SK-N-SH treated with all-trans-retinoic acid at 6 μM for 48 hours (cell line): ENCODE measurements around the gene HHAT.

Source experiments
- ATAC-seq: fragments of 200-7000 bp; cut with Tn5 transposase; 3 replicates; pipeline ENCODE4 v1.9.1; 2020; ENCODE audit warnings: mild to moderate bottlenecking, moderate library complexity
- ARNTL ChIP-seq: fragments of 450-650 bp; formaldehyde crosslinking; IDR thresholded peaks from 2 replicates; pipeline ENCODE4 v1.5.0; 2020; ENCODE audit warnings: low read depth, mild to moderate bottlenecking, moderate library complexity, borderline replicate concordance
- BACH2 ChIP-seq: fragments of 250-450 bp; sonication (Bioruptor Pico); IDR thresholded peaks from 2 replicates; pipeline ENCODE4 v1.9.0; 2021; ENCODE audit warnings: mild to moderate bottlenecking, borderline replicate concordance
- GLIS3 ChIP-seq: fragments of 250-450 bp; sonication (Bioruptor Pico); IDR thresholded peaks from 2 replicates; pipeline ENCODE4 v1.5.0; 2020; ENCODE audit warnings: mild to moderate bottlenecking, moderate library complexity
- OSR1 ChIP-seq: fragments of 250-450 bp; sonication (Bioruptor Pico); IDR thresholded peaks from 2 replicates; pipeline ENCODE4 v1.8.0; 2022; ENCODE audit warnings: moderate library complexity, mild to moderate bottlenecking, inconsistent platforms
- PPARA ChIP-seq: fragments of 250-450 bp; sonication (Bioruptor Pico); IDR thresholded peaks from 2 replicates; pipeline ENCODE4 v1.5.0; 2020; ENCODE audit warnings: mild to moderate bottlenecking, borderline replicate concordance
- SNAI2 ChIP-seq: fragments of 250-450 bp; sonication (Bioruptor Pico); IDR thresholded peaks from 2 replicates; pipeline ENCODE4 v1.5.0; 2020; ENCODE audit warnings: mild to moderate bottlenecking, moderate library complexity
- TCF4 ChIP-seq: fragments of 250-450 bp; sonication (Bioruptor Pico); IDR thresholded peaks from 2 replicates; pipeline ENCODE4 v1.8.0; 2021; ENCODE audit warnings: mild to moderate bottlenecking, moderate library complexity, borderline replicate concordance
- TOX ChIP-seq: fragments of 250-450 bp; sonication (Bioruptor Pico); IDR thresholded peaks from 2 replicates; pipeline ENCODE4 v1.8.0; 2021; ENCODE audit warnings: mild to moderate bottlenecking, moderate library complexity, borderline replicate concordance
- ZC3H10 ChIP-seq: fragments of 250-450 bp; sonication (Bioruptor Pico); IDR thresholded peaks from 2 replicates; pipeline ENCODE4 v1.5.1; 2021; ENCODE audit warnings: mild to moderate bottlenecking, moderate library complexity
- ZFP3 ChIP-seq: fragments of 250-450 bp; sonication (Bioruptor Pico); IDR thresholded peaks from 2 replicates; pipeline ENCODE4 v1.5.0; 2020; ENCODE audit warnings: mild to moderate bottlenecking, moderate library complexity
- ZFP30 ChIP-seq: fragments of 450-650 bp; formaldehyde crosslinking; IDR thresholded peaks from 2 replicates; pipeline ENCODE4 v1.5.0; 2022; ENCODE audit warnings: mild to moderate bottlenecking, moderate library complexity
- ZNF565 ChIP-seq: fragments of 450-650 bp; formaldehyde crosslinking; conservative IDR thresholded peaks from 2 replicates; pipeline ENCODE4 v1.5.0; 2020; ENCODE audit warnings: low read depth, mild to moderate bottlenecking, moderate library complexity
- ZNF8 ChIP-seq: fragments of 450-650 bp; formaldehyde crosslinking; IDR thresholded peaks from 2 replicates; pipeline ENCODE4 v1.5.0; 2020; ENCODE audit warnings: mild to moderate bottlenecking, moderate library complexity
- TF ChIP-seq, protein P1 (sequence below): fragments of 250-450 bp; sonication (Bioruptor Pico); IDR thresholded peaks from 2 replicates; pipeline ENCODE4 v1.8.0; 2020; ENCODE audit warnings: mild to moderate bottlenecking, moderate library complexity, borderline replicate concordance
- TF ChIP-seq, protein P2 (sequence below): fragments of 250-450 bp; sonication (Bioruptor Pico); IDR thresholded peaks from 2 replicates; pipeline ENCODE4 v1.5.1; 2020; ENCODE audit warnings: low read depth, mild to moderate bottlenecking, moderate library complexity
- TF ChIP-seq, protein P3 (sequence below): fragments of 250-450 bp; sonication (Bioruptor Pico); IDR thresholded peaks from 2 replicates; pipeline ENCODE4 v1.5.1; 2021; ENCODE audit warnings: mild to moderate bottlenecking, moderate library complexity
- TF ChIP-seq, protein P4 (sequence below): fragments of 250-450 bp; sonication (Bioruptor Pico); IDR thresholded peaks from 2 replicates; pipeline ENCODE4 v1.5.0; 2020; ENCODE audit warnings: mild to moderate bottlenecking, moderate library complexity

Gene HHAT

DNA sequence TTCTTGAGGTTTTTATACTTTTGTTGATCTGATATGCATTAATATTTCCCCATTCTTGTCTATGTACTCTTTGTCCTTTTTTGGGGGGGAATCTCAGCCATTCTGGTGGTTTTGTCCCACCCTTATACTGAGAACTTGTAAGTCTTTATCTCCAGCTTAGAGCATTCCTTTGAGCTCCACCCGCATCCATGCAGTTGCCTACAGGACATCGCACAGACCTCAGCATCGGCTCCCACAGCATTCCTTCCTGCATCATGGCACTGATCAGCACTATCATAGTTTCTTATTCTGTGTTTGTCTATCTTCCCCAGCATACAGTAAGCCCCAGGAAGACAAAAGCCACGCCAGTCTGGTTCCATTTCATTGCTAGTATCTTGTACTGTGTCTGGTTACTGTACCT, 33.0 kb downstream of the HHAT start (continued):
- TF ChIP-seq, protein P1, sequence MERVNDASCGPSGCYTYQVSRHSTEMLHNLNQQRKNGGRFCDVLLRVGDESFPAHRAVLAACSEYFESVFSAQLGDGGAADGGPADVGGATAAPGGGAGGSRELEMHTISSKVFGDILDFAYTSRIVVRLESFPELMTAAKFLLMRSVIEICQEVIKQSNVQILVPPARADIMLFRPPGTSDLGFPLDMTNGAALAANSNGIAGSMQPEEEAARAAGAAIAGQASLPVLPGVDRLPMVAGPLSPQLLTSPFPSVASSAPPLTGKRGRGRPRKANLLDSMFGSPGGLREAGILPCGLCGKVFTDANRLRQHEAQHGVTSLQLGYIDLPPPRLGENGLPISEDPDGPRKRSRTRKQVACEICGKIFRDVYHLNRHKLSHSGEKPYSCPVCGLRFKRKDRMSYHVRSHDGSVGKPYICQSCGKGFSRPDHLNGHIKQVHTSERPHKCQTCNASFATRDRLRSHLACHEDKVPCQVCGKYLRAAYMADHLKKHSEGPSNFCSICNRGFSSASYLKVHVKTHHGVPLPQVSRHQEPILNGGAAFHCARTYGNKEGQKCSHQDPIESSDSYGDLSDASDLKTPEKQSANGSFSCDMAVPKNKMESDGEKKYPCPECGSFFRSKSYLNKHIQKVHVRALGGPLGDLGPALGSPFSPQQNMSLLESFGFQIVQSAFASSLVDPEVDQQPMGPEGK (CRISPR knock-in tag): no peak
- TF ChIP-seq TOX (CRISPR knock-in tag) (no peak), GLIS3 (CRISPR knock-in tag) (no peak), ZC3H10 (CRISPR knock-in tag) (no peak), ZFP30 (CRISPR knock-in tag) (no peak), ZNF8 (CRISPR knock-in tag) (no peak)
- TF ChIP-seq, protein P2, sequence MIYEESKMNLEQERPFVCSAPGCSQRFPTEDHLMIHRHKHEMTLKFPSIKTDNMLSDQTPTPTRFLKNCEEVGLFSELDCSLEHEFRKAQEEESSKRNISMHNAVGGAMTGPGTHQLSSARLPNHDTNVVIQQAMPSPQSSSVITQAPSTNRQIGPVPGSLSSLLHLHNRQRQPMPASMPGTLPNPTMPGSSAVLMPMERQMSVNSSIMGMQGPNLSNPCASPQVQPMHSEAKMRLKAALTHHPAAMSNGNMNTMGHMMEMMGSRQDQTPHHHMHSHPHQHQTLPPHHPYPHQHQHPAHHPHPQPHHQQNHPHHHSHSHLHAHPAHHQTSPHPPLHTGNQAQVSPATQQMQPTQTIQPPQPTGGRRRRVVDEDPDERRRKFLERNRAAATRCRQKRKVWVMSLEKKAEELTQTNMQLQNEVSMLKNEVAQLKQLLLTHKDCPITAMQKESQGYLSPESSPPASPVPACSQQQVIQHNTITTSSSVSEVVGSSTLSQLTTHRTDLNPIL (CRISPR knock-in tag): no peak
- TF ChIP-seq, protein P3, sequence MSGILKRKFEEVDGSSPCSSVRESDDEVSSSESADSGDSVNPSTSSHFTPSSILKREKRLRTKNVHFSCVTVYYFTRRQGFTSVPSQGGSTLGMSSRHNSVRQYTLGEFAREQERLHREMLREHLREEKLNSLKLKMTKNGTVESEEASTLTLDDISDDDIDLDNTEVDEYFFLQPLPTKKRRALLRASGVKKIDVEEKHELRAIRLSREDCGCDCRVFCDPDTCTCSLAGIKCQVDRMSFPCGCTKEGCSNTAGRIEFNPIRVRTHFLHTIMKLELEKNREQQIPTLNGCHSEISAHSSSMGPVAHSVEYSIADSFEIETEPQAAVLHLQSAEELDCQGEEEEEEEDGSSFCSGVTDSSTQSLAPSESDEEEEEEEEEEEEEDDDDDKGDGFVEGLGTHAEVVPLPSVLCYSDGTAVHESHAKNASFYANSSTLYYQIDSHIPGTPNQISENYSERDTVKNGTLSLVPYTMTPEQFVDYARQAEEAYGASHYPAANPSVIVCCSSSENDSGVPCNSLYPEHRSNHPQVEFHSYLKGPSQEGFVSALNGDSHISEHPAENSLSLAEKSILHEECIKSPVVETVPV (CRISPR knock-in tag): no peak

DNA sequence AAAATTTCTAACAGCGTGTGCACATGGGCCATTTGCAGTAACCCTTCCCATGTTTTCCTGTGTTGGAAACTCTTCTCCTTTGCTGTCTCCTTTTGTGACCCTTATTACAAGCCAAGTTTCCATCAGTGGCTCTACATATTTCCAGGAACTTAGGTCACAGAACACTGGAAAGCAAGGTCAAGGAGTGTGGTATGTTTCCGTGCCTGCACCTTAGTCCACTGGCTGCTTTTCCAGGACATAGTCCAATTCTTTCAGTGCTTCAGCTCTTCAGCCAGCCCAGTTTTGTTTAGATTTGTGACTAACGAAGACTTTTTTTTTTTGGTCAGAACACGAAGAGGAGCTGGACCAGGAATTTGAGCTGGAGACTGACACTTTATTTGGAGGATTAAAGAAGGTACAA, 33.8 kb downstream of the HHAT start:
- no peak for TF ChIP-seq ZNF565 (CRISPR knock-in tag)
- TF ChIP-seq TCF4: no peak
- TF ChIP-seq, protein P2 (CRISPR knock-in tag): no peak
- ATAC-seq: no peak

DNA sequence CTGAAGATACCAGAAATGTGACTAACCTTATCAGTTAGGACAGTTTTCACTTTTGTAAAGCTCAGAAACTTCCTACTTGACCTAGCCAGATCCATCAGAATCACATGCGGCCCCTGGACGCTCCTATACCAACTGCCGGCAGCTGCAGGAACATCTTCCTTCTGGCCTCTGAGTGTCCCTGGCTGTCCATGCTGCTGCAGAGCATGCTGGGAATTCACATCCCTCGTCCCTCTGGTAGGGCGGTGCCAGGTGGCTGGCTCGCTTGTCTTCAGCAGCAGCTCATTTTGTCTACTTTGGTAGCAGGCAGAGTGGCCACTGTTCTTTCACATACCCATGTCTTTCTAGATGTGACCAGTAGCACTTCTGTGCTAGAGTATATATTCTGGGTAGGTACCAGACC, 34.4 kb downstream of the HHAT start:
- ATAC-seq: no peak
- no peak for TF ChIP-seq OSR1
- TF ChIP-seq ZNF8 (CRISPR knock-in tag): no peak
- no peak for TF ChIP-seq PPARA (CRISPR knock-in tag)
- no peak for TF ChIP-seq BACH2 (CRISPR knock-in tag)
- no peak for TF ChIP-seq SNAI2 (CRISPR knock-in tag)
- TF ChIP-seq, protein P4, sequence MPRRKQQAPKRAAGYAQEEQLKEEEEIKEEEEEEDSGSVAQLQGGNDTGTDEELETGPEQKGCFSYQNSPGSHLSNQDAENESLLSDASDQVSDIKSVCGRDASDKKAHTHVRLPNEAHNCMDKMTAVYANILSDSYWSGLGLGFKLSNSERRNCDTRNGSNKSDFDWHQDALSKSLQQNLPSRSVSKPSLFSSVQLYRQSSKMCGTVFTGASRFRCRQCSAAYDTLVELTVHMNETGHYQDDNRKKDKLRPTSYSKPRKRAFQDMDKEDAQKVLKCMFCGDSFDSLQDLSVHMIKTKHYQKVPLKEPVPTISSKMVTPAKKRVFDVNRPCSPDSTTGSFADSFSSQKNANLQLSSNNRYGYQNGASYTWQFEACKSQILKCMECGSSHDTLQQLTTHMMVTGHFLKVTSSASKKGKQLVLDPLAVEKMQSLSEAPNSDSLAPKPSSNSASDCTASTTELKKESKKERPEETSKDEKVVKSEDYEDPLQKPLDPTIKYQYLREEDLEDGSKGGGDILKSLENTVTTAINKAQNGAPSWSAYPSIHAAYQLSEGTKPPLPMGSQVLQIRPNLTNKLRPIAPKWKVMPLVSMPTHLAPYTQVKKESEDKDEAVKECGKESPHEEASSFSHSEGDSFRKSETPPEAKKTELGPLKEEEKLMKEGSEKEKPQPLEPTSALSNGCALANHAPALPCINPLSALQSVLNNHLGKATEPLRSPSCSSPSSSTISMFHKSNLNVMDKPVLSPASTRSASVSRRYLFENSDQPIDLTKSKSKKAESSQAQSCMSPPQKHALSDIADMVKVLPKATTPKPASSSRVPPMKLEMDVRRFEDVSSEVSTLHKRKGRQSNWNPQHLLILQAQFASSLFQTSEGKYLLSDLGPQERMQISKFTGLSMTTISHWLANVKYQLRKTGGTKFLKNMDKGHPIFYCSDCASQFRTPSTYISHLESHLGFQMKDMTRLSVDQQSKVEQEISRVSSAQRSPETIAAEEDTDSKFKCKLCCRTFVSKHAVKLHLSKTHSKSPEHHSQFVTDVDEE: no peak
- no peak for TF ChIP-seq ZC3H10 (CRISPR knock-in tag)
- TF ChIP-seq, protein P3 (CRISPR knock-in tag): no peak
- no peak for TF ChIP-seq ARNTL
- no peak for TF ChIP-seq ZFP3 (CRISPR knock-in tag)
- TF ChIP-seq, protein P2 (CRISPR knock-in tag): no peak
- no peak for TF ChIP-seq TCF4
- TF ChIP-seq ZFP30 (CRISPR knock-in tag): no peak
- TF ChIP-seq, all 23 proteins: peak for 0
